Fibroblast of villous mesenchyme (primary cell): Measurements from ENCODE around the gene TGIF2. TPM values are rescaled to one million over a fixed set of nuclear protein-coding genes. Genes with fewer than 3 reads are reported as not detected.
A peak's percentile ranks its signal among the peaks of the same experiment; 100 is the strongest.

Experiments
- DNase-seq: peaks from one replicate; pipeline ENCODE4 v3.0.0-alpha.2; 2010; ENCODE audit warnings: low read depth
- H3K4me3 ChIP-seq: 2 replicates; pipeline ENCODE4 v1.5.1; 2011; ENCODE audit warnings: low read depth, mild to moderate bottlenecking, low read length
- total RNA-seq: library from RNA; depleted of rRNA; stranded (reverse); fragments of >200 nt; gene quantifications from 2 replicates; pipeline ENCODE4 v1.2.3, GENCODE V29; 2012
- TF ChIP-seq, protein P1 (sequence below): IDR thresholded peaks from 2 replicates; pipeline ENCODE4 v1.5.1; 2012; ENCODE audit warnings: low read depth, mild to moderate bottlenecking, low read length; ENCODE audit not compliant: insufficient read depth

Gene TGIF2
- 10.3 and 10.4 TPM in 2 replicates for total RNA-seq

GRCh38 chr20:36573103-36573797 is at the start of gene TGIF2:
Gene TGIF2, plus strand, starts transcription at chr20:36573597. Its CDS starts 5,178 bp downstream, at chr20:36578775.
- peak; percentile 87 for DNase-seq
- H3K4me3 ChIP-seq, result peak within 1 kb of the TSS; percentile 81
- TF ChIP-seq, protein P1, sequence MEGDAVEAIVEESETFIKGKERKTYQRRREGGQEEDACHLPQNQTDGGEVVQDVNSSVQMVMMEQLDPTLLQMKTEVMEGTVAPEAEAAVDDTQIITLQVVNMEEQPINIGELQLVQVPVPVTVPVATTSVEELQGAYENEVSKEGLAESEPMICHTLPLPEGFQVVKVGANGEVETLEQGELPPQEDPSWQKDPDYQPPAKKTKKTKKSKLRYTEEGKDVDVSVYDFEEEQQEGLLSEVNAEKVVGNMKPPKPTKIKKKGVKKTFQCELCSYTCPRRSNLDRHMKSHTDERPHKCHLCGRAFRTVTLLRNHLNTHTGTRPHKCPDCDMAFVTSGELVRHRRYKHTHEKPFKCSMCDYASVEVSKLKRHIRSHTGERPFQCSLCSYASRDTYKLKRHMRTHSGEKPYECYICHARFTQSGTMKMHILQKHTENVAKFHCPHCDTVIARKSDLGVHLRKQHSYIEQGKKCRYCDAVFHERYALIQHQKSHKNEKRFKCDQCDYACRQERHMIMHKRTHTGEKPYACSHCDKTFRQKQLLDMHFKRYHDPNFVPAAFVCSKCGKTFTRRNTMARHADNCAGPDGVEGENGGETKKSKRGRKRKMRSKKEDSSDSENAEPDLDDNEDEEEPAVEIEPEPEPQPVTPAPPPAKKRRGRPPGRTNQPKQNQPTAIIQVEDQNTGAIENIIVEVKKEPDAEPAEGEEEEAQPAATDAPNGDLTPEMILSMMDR, result no peak

DNA sequence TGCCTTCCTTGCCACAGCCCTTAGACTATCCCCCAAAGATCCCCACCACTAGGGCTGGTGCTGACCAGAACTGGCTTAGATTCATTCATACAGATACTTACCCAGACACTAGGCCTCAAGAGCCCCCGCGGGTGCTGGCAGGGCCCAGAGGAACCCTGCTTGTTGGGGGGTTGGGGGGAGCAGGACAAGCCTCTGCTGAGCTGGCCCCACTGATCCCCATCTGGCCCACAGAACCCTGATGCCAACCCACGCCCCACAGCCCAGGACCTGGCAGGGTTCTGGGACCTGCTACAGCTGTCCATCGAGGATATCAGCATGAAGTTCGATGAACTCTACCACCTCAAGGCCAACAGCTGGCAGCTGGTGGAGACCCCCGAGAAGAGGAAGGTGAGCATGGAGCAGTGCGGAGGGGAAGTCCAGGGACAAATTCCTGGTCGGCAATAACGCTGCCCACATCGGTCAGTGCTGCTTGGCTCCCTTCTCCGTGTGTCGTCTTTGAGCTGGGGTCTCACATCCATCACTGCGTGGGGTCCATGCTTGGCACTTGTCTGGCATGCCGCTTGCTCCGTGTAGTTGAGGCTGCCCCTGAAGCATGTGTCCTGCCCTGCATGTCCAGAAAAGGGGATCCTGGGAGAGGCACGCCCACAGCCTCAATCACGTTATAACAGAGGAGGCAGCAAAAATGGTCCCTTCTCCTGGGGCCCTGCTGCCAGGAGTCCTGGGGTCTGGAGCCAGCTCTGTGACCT is 47.6 kb upstream of the TGIF2 start:
- DNase-seq, result no peak
- no peak overlapping the region for H3K4me3 ChIP-seq
- TF ChIP-seq, protein P1, result no peak

GRCh38 chr20:36526521-36527011 is 46.8 kb upstream of the TGIF2 start:
- TF ChIP-seq, protein P1, result no peak
- no peak overlapping the region for H3K4me3 ChIP-seq
- DNase-seq, result no peak

DNA sequence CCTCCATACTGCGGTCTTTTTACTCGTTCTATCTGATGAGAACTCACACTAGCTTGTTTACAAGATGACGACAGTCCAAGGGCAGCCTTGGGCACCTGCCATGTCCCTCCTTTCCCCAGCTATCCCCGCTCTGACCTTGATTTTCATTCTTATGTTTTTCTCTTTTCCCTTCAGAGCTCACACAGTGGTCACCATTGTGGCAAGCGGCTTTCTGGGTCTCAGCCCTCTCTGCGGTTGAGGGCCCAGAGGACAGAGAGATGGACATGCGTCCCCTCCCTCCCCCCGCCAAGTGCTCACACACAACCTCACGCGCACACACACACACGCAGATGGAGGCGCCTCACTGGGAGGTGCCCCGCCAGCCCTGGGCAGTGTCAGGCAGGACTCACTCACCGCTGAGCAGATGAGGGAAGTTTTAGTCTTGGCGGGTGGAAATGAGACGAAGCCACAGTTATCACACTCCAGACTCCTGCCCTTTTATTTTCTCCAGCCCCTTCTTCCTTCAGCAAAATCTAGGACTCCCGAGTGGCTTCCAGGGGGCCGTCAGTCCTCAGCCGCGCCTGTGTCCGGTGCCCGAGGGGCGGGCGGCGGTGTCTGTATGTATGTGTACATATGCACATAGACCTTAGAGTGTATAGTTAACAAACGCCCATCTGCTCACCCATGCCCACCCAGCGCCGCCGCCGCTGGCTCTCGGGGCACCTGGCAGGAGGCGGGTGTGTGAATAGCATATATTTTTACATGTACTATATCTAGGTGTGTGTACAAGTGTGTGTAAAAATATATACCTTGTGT is 45.9 kb upstream of the TGIF2 start:
- TF ChIP-seq, protein P1, result no peak

GRCh38 chr20:36528176-36528874 is 45.1 kb upstream of the TGIF2 start:
- TF ChIP-seq, protein P1, result no peak
- no peak for DNase-seq
- no peak overlapping the region for H3K4me3 ChIP-seq

More for the DNA sequence above, 45.9 kb upstream of the TGIF2 start:
- H3K4me3 ChIP-seq, result no peak overlapping the region
- DNase-seq, result no peak

DNA sequence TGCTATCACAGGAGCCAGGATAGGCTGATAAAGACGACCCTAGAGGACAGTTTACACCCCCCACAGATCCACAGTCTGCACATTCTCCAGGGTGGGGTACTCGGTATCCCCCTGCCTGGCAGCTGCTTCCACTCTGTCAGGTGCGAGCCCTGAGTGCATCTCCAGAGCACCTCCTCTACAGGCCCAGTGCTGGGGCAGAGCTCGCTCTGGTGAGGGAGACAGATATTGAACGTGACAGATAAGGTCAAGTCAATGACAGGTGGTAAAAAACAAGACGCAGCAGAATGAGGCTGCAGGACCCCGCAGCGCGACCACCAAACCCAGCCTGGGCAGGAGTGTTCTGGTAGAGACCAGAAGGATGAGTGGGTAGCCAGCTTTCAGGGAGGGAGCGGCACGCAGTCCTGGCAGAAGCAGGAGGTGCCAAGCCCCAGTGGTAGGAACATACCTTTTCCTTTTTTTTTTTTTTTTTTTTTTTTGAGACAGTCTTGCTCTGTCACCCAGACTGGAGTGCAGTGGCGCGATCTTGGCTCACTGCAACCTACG is 44.5 kb upstream of the TGIF2 start:
- TF ChIP-seq, protein P1, result no peak
- no peak for DNase-seq
- no peak overlapping the region for H3K4me3 ChIP-seq
